ENCODE results near the gene CXCL16. TPM values are rescaled to one million over a fixed set of nuclear protein-coding genes. Genes with fewer than 3 reads are reported as not detected.

The CXCL16 gene
- polyA plus RNA-seq, 5 donors, result 12.1 to 24.4 (median 16.9) TPM

DNA sequence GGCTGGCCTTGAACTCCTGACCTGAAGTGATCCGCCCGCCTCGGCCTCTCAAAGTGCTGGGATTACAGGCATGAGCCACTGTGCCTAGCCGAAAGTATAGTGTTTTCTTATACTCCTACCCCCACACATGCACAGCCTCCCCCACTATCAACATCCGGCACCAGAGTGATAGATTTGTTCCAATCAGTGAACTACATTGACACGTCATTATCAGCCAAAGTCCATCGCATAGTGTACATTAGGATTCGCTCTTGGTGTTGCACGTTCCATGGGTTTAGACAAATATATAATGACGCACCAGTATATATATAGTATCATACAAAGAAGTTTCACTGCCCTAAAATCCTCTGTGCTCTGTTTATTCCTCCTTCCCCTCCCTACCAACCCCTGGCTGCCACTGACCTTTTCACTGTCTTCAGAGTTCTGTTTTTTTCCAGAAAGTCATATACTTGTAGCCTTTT lies 20.1 kb upstream of the CXCL16 start:
- DNase-seq, result no peak

DNA sequence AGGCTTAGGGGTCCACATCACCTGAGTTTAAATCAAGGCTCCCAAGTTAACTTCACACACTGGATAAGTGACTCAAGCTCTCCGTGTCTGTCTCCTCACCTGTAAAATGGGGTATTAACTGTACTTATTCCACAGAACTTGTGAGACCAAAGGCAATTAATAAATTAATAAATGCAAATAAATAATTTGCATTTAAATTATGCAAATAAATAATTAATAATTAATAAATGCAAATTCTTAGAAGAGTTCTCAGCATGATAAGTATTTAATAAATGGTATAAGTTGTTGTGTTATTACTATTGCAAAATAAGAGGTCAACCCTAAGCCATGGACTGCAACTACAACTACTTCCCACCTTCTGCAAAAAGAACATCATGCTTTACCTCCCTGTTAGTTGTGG lies 13.7 kb upstream of the CXCL16 start:
- no peak for DNase-seq

GRCh38 chr17:4751932-4752331 lies 12.2 kb upstream of the CXCL16 start:
- no peak for DNase-seq

DNA sequence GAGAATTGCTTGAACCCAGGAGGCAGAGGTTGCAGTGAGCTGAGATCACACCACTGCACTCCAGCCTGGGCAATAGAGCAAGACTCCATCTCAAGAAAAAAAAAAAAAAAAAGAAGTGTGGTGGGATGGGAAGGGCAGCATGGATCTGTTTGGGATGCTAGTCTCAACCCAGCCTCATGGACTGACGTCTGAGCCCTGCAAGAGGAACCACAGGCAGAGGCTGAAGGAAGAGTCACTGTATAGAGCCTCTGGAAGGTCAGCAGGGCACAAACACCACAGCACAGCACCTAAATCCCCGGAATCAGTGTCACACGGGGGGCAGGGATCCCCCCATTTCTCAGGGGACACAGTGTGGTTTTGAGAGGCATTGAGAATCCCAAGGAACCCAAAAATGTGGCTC lies 10.9 kb upstream of the CXCL16 start:
- DNase-seq, result no peak

GRCh38 chr17:4748686-4749085 lies 9.0 kb upstream of the CXCL16 start:
- DNase-seq, result no peak

- DNase-seq, result no peak
Observed at GRCh38 chr17:4747847-4748246, 8.1 kb upstream of the CXCL16 start.

DNA sequence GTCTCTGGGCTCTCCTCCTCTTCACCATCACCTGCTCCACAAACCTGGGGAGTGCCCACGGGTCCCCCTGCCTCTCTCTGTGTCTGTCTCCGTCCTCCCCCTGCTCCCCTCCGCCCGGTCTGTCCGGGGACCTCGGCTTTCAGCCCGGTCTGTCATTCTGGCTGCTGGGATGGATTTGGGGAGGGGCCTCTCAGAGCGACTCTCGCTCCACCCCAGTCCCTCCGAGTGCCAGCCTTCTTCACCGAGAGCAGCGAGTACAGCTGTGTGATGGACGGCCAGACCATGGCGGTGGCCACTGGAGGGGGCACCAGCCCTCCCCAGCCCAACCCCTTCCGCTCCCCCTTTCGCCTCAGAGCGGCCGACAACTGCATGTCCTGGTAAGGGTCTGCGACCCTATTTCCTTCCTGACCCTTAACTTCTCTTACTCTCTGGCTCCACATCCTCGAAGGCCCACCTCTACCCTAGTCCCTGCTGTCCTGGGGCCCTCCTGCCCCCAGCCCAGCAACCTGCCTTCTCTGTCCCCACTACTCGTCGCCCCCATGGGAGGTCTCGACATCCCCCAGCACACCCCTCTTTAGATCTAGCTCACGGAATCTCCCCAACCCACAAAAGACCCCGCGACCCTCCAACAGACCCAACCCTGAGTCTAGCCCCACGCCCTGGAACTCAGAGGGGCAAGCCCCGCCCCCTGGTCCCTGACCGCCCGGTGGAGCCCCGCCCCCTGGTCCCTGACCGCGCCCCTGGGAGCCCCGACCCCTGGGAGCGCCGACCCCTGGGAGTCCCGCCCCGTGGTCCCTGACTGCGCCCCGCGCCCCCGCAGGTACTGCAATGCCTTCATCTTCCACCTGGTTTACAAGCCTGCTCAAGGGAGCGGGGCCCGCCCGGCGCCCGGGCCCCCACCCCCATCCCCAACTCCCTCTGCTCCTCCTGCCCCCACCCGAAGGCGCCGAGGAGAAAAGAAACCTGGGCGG lies 5.6 kb upstream of the CXCL16 start:
- DNase-seq, result no peak

DNA sequence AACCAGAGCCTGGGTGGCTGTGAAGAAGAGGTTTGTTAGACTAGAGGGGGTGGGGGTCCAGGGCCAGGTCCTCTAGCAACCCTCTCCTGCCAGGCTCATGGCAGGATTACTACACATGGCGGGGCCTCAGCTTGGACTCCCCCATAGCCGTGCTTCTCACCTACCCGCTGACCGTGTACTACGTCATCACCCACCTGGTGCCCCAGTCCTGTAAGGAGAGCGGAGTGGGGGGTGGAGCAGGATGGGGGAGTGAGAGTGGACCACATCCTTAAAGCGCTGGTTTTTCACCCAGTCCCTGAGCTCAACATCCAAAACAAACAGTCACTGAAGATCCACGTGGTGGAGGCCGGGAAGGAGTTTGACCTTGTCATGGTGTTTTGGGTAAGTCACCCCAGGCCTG lies 4.2 kb upstream of the CXCL16 start:
- DNase-seq, result no peak

DNA sequence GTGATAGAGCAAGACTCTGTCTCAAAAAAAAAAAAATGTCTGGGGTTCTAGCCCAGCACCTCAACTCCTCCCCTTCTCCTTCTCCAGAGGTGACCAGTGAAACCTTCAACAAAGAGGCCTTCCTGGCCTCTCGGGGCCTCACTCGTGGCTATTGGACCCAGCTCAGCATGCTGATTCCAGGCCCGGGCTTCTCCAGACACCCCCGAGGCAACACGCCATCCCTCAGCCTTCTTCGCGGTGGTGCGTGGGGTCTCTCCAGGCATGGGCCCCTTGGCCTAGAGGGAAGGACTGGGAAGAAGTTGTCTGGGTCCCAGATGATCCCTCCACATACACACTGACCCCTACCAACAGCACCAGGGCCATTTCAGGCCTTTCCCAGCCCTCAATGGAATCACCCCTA lies 3.5 kb upstream of the CXCL16 start:
- DNase-seq, result no peak

- DNase-seq, result no peak
Observed at GRCh38 chr17:4742629-4743028, 2.9 kb upstream of the CXCL16 start.

DNA sequence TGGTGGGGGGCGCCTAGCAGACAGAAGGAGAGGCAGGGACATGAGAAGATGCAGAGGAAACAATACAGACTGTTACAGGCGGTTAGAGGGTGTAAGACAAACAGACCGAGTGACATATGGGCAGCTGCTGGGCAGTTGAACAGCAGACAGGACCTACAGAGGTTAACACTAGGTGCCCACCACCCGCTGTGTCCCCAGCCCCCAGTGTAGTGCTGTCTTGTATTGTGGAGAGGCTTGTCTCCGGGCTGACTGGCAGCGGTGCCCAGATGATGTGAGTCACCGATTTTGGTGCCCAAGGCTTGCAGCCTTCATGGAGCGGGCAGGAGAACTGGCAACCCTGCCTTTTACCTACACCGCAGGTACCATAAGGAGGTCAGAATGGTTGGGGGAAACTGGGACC lies 2.4 kb upstream of the CXCL16 start:
- DNase-seq, result no peak

- no peak for DNase-seq
Observed at GRCh38 chr17:4741544-4741943, 1.8 kb upstream of the CXCL16 start.

GRCh38 chr17:4740584-4740983 lies 856 bp upstream of the CXCL16 start:
- DNase-seq, result no peak

GRCh38 chr17:4740025-4740351 lies 260 bp upstream of the CXCL16 start:
- DNase-seq, result no peak

DNA sequence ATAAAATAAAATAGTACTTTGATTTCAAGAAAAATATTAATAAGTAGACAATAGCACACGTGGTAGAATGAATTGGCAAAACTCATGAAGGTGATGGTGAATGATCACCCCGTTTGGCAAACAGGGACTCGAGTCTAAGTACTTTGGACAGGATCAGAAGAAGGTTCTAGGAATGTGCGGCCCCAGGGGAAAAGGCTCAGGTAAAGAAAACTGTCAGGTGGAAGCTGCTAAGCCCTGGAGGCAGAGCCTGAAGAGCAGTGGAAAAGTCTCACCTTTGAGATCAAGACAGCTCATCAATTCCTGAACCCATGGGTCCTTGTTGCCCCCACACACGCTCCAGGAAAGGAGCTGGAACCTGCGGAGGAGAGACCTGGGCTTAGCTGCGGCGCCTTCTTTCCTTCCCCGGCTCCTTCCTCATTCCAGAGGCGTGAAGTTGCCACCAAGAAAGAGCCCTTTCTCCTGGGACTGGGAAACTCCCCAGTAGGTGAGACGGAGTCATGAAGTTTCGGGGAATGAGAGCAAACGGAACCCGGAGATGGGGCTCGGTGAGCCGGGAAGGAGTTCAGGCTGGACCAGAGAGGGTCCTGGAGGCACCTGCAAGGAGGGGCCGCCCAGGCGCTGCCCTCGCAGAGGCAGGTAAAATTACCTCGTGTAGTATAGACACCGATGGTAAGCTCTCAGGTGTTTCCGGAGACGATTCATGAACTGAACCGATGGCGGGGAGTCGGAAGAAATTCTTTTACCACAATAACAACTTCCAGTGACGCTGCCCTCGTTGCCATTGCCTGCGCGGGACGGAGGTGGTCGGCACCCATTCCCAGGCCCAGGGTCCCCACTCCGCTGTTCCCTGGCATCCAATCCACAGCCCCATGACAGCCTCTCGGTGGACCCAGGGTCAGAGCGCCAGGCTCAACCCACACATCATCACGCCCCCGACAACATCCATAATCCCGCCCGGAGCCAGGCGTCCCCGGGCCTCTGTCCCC lies 1.3 kb downstream of the CXCL16 start:
- DNase-seq, result peak in 1 of 2 donors; percentile 32

DNA sequence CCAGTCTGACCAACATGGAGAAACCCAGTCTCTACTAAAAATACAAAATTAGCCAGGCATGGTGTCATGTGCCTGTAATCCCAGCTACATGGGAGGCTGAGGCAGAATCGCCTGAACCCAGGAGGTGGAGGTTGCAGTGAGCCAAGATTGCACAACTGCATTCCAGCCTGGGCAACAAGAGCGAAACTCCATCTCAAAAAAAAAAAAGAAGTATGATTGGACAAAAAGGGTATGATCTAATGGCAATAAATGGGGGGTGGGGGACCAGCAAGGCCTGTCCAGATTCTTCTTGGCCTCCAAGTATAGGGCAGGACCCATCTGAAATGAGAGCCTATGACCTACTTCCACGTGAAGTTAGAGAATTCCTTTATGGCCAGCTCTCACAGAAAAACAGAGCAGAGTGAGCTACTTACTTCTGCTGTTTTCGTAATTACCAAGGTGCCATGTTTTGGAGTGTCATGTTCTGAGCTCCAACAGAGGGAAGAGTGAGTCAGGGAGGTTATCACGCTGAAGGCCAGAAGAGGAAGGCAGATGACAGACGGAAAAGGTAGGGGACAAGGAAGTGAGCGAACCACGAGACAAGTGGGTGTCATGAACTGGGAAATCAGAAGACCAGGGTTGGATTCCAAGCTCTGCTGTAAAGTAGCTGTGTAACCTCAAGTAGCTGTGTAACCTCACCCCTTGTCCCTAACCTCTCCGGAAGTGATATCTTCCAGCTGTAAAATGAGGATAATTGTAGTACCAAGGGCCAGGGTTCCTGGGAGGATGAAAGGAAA lies 3.7 kb downstream of the CXCL16 start:
- DNase-seq, result no peak

GRCh38 chr17:4734857-4735475 lies 4.8 kb downstream of the CXCL16 start:
- DNase-seq, result no peak

- DNase-seq, result no peak
Observed at GRCh38 chr17:4733073-4733531, 6.6 kb downstream of the CXCL16 start.

DNA sequence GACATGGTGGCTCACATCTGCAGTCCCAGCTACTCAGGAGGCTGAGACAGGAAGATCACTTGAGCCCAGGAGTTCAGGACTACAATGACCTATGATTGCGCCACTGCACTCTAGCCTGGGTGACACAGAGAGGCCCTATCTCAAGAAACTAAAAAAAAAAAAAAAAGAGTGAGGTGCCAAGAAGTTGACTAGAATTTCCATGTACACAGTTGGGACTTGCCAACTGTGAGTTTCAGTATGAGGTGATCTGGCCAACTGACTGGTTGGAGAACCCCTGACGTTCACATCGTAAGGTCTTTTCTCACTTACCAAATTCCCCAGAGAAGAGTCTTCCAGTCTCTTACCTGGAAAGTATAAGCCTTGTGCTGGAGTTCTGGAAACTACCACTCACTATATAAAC lies 11.6 kb downstream of the CXCL16 start:
- no peak for DNase-seq

DNA sequence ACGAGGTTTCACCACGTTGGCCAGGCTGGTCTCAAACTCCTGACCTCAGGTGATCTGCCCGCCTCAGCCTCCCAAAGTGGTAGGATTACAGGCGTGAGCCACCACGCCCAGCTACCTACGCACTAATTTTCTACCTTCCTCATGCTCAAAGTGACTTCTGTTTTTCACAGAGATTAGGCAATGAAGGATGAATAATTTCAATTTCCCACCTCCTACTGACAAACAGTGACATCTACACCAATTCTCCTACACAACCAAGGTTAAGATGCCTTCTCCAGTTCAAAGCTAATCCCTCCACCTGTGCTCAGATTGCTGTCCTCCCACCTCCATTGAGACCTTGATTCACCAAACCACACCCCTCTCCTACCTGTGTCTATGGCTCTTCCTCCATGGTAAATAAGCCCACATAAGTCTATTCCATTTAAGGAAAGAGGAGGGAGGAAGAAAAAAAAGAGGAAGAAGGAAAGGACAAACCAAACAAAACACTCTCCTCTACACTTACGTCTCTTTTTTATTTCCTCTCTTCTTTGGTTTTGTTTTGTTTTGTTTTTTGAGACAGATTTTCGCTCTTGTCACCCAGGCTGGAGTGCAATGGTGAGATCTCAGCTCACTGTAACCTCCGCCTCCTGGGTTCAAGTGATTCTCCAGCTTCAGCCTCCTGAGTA lies 13.9 kb downstream of the CXCL16 start:
- DNase-seq, result no peak

DNA sequence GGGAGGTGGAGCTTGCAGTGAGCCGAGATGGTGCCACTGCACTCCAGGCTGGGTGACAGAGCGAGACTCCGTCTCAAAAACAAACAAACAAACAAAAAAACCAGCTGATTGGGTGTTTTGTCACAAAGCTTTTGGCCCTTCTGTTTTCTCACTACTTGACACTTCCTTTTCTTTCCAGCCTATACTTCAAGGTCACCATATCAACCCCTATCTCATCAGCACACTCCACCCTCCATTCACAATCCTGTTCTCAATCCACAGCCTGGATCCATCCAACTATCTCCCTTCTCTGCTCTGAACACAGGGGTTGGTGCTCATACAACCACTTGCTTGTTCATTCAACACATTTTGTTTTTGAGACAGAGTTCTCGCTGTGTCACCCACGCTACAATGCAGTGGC lies 15.1 kb downstream of the CXCL16 start:
- no peak for DNase-seq
